Parathyroid adenoma (tissue), 2 donors: Measurements from ENCODE around the gene ACTR3C.

Source experiments
- H2AFZ ChIP-seq: fragments of 300-600 bp; sonication (generic); one replicate; pipeline ENCODE4 v1.7.0; 2017; ENCODE audit warnings: antibody characterized with exemption, mild to moderate bottlenecking
- H3K27ac ChIP-seq: fragments of 300-600 bp; sonication (generic); one replicate; pipeline ENCODE4 v1.7.0; 2017
- H3K27me3 ChIP-seq: fragments of 300-600 bp; sonication (generic); one replicate; pipeline ENCODE4 v1.7.0; 2017; ENCODE audit warnings: low read length; ENCODE audit not compliant: control insufficient read depth, insufficient read depth
- H3K36me3 ChIP-seq: fragments of 300-600 bp; sonication (generic); one replicate; pipeline ENCODE4 v1.7.0; 2017; ENCODE audit warnings: low read length; ENCODE audit not compliant: control insufficient read depth, insufficient read depth
- H3K4me1 ChIP-seq: fragments of 300-600 bp; sonication (generic); one replicate; pipeline ENCODE4 v1.7.0; 2017; ENCODE audit warnings: control low read depth
- H3K4me2 ChIP-seq: fragments of 300-600 bp; sonication (generic); one replicate; pipeline ENCODE4 v1.7.0; 2017; ENCODE audit warnings: low read length
- H3K4me3 ChIP-seq: fragments of 300-600 bp; sonication (generic); one replicate; pipeline ENCODE4 v1.7.0; 2017; ENCODE audit warnings: low read depth, low read length
- H3K79me2 ChIP-seq: fragments of 300-600 bp; sonication (generic); one replicate; pipeline ENCODE4 v1.7.0; 2017; ENCODE audit warnings: control low read depth
- H3K9ac ChIP-seq: fragments of 300-600 bp; sonication (generic); one replicate; pipeline ENCODE4 v1.7.0; 2017; ENCODE audit warnings: mild to moderate bottlenecking
- H3K9me3 ChIP-seq: fragments of 300-600 bp; sonication (generic); one replicate; pipeline ENCODE4 v1.7.0; 2017; ENCODE audit warnings: low read length; ENCODE audit not compliant: control insufficient read depth
- TF ChIP-seq, protein P1 (sequence below): fragments of 300-600 bp; sonication (generic); IDR thresholded peaks from one replicate; pipeline ENCODE4 v1.7.0; 2017; ENCODE audit warnings: antibody characterized with exemption, mild to moderate bottlenecking
- donor health status: primary hyperparathyroidism.

ACTR3C gene

DNA sequence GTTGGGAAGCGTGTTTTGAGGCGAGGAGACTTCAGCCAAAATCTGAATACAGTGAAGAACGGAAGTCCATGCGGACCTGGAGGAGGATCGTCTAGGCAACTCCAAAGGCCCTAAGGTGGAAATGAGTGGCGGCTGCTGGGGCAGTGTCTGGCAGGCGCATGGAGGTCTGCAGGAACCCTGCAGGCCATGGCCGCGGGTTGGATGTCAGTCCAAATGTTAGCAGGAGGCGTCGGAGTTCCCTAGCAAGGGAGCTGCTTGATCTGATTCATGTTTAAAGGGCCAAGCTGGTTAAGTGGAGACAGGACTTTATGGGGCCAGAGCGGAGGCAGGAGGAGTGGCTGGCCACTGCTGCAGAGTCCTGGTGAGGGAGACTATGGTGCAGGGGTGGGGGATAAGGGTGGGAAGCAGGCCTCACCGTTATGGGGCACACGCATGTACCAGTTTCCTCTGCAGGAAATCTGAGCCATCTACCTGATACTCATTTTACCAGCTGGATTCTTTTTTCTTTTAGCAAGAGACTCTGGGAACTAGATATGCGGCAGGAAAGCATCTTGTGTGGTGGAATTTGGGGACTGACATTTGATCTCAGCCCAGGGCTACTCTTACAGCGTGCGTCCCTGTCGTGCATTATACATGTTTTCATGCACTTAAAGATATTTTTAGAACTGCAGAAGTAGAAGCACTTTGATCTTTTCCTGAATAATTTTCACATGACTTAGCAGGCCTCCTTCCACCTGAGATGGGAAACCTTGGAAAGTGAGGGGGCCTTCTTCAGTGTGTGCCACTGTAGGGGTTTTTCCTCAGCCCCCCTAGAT lies 38.7 kb upstream of the ACTR3C start:
- Histone ChIP-seq H3K9me3 (no peaks in the 10 kb centered on the region), H3K9ac (no peak overlapping the region), H2AFZ (no peak overlapping the region), H3K4me3 (no peak overlapping the region), H3K36me3 (no peaks in the 10 kb centered on the region), H3K79me2 (no peaks in the 10 kb centered on the region), H3K4me2 (no peak overlapping the region), H3K27ac (no peak overlapping the region), H3K27me3 (no peaks in the 10 kb centered on the region), H3K4me1 (no peaks in the 10 kb centered on the region)
- TF ChIP-seq, protein P1, sequence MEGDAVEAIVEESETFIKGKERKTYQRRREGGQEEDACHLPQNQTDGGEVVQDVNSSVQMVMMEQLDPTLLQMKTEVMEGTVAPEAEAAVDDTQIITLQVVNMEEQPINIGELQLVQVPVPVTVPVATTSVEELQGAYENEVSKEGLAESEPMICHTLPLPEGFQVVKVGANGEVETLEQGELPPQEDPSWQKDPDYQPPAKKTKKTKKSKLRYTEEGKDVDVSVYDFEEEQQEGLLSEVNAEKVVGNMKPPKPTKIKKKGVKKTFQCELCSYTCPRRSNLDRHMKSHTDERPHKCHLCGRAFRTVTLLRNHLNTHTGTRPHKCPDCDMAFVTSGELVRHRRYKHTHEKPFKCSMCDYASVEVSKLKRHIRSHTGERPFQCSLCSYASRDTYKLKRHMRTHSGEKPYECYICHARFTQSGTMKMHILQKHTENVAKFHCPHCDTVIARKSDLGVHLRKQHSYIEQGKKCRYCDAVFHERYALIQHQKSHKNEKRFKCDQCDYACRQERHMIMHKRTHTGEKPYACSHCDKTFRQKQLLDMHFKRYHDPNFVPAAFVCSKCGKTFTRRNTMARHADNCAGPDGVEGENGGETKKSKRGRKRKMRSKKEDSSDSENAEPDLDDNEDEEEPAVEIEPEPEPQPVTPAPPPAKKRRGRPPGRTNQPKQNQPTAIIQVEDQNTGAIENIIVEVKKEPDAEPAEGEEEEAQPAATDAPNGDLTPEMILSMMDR: no peak

DNA sequence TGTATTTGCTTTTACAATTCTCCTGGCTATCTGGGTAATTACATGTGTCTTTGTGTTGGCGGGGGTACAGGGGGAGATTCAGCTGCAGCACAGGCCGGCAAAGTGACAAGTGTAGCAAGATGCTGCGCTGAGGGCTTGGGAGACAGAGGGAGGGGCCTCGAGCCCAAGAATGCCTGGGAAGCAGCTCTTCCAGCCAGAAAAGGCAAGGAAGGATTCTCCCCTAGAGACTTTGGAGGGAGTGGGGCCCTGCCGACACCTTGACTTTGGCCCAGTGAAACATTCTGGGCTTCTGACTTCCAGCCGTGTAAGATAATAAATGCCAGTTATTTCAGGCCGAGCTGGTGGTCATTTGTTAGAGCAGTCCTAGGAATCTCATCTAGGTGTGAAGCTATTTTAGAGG lies 38.1 kb upstream of the ACTR3C start:
- H3K79me2 ChIP-seq: no peaks in the 10 kb centered on the region
- no peak overlapping the region for H3K4me3 ChIP-seq
- H3K4me2 ChIP-seq: no peak overlapping the region
- H3K27me3 ChIP-seq: no peaks in the 10 kb centered on the region
- H3K36me3 ChIP-seq: no peaks in the 10 kb centered on the region
- H3K4me1 ChIP-seq: no peaks in the 10 kb centered on the region
- TF ChIP-seq, protein P1: no peak
- no peak overlapping the region for H3K9ac ChIP-seq
- no peak overlapping the region for H3K27ac ChIP-seq
- no peaks in the 10 kb centered on the region for H3K9me3 ChIP-seq
- H2AFZ ChIP-seq: no peak overlapping the region

- Histone ChIP-seq H2AFZ (no peak overlapping the region), H3K79me2 (no peaks in the 10 kb centered on the region), H3K4me1 (no peaks in the 10 kb centered on the region), H3K4me3 (no peak overlapping the region), H3K27me3 (no peaks in the 10 kb centered on the region), H3K4me2 (no peak overlapping the region), H3K27ac (no peak overlapping the region), H3K36me3 (no peaks in the 10 kb centered on the region), H3K9ac (no peak overlapping the region), H3K9me3 (no peaks in the 10 kb centered on the region)
- TF ChIP-seq, protein P1: no peak
These were observed 37.2 kb upstream of the ACTR3C start for GRCh38 chr7:150360363-150361058.

DNA sequence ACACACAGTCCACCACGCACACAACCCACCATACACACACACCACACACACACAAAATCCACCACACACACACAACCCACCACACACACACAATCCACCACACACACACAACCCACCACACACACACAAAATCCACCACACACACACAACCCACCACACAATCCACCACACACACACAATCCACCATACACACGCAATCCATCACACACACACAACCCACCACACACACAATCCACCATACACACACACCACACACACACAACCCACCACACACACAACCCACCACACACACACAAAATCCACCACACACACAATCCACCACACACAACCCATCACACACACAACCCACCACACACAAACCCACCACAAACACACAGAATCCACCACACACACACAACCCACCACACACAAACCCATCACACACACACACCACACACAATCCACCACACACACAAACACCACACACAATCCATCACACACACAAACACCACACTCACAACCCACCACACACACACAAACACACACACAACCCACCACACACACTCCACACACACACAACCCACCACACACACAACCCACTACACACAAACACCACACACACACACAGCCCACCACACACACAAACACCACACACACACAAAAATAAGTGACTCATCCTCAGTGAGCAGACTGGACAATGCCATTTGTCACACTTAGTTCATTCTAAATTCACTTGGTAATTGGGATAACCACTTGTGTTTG lies 36.4 kb upstream of the ACTR3C start:
- H3K27ac ChIP-seq: no peak overlapping the region
- H3K9me3 ChIP-seq: no peaks in the 10 kb centered on the region
- no peaks in the 10 kb centered on the region for H3K27me3 ChIP-seq
- no peaks in the 10 kb centered on the region for H3K79me2 ChIP-seq
- H3K4me2 ChIP-seq: no peak overlapping the region
- no peaks in the 10 kb centered on the region for H3K36me3 ChIP-seq
- TF ChIP-seq, protein P1: no peak
- no peak overlapping the region for H3K9ac ChIP-seq
- H3K4me3 ChIP-seq: no peak overlapping the region
- no peaks in the 10 kb centered on the region for H3K4me1 ChIP-seq
- H2AFZ ChIP-seq: no peak overlapping the region
